IMR-90 (cell line): ENCODE results near the gene LCK. TPM values are rescaled to one million over a fixed set of nuclear protein-coding genes. Genes with fewer than 3 reads are reported as not detected.

Experiments used
- ATAC-seq: fragments of 200-7000 bp; cut with Tn5 transposase; 2 replicates; pipeline ENCODE4 v1.9.1; 2020; ENCODE audit warnings: low read depth, mild to moderate bottlenecking, moderate library complexity
- BruUV-seq: library from RNA; stranded (reverse); fragments of 400-500 nt; replicated peaks from 2 replicates; lab custom pipeline; 2021; lab: Mats Ljungman, UMichigan
- CTCF ChIA-PET: fragments of 300-600 bp; formaldehyde crosslinking; extraction: SDS; loops from one replicate; lab custom pipeline; 2021; ENCODE audit warnings: antibody characterized with exemption; lab: Yijun Ruan, JAX
- POLR2A ChIA-PET: fragments of 300-600 bp; sonication (Branson Sonifier 250); formaldehyde crosslinking; loops from one replicate; lab custom pipeline; 2022; ENCODE audit warnings: antibody characterized with exemption; ENCODE audit not compliant: unreplicated experiment; lab: Charles Lee
- DNase-seq: peaks from one replicate; pipeline ENCODE4 v3.0.0; 2013
- H2AFZ ChIP-seq: replicated peaks from 2 replicates; pipeline ENCODE3; 2013; ENCODE audit warnings: low read length, mild to moderate bottlenecking; ENCODE audit not compliant: poor library complexity
- H2AK5ac ChIP-seq: 2 replicates; pipeline ENCODE4 v1.6.1; 2013; ENCODE audit warnings: low read depth, low read length, inconsistent platforms
- H2AK9ac ChIP-seq: replicated peaks from 2 replicates; pipeline ENCODE3; 2013; ENCODE audit warnings: mild to moderate bottlenecking, low read depth, low read length, moderate library complexity; ENCODE audit not compliant: poor library complexity
- H2BK120ac ChIP-seq: 2 replicates; pipeline ENCODE4 v1.6.1; 2013; ENCODE audit warnings: low read depth, low read length, inconsistent platforms
- H2BK15ac ChIP-seq: 3 replicates; pipeline ENCODE4 v1.6.1; 2013; ENCODE audit warnings: low read depth, low read length, inconsistent platforms
- H2BK20ac ChIP-seq: 2 replicates; pipeline ENCODE4 v1.6.1; 2013; ENCODE audit warnings: low read depth, mild to moderate bottlenecking, inconsistent platforms, low read length, moderate library complexity
- H2BK5ac ChIP-seq: 2 replicates; pipeline ENCODE4 v1.6.1; 2013; ENCODE audit warnings: mild to moderate bottlenecking, low read depth, low read length, inconsistent platforms; ENCODE audit not compliant: poor library complexity, severe bottlenecking
- H3K14ac ChIP-seq: replicated peaks from 2 replicates; pipeline ENCODE4 v1.6.1; 2013; ENCODE audit warnings: low read depth, low read length, inconsistent platforms
- H3K18ac ChIP-seq: 2 replicates; pipeline ENCODE4 v1.6.1; 2013; ENCODE audit warnings: low read depth, low read length, control low read depth
- H3K23ac ChIP-seq: 2 replicates; pipeline ENCODE4 v1.6.1; 2013; ENCODE audit warnings: low read depth, low read length, inconsistent platforms
- H3K27ac ChIP-seq: 2 replicates; pipeline ENCODE4 v1.5.1; 2013; ENCODE audit warnings: mild to moderate bottlenecking, control low read depth, low read length; ENCODE audit not compliant: insufficient read depth
- H3K27me3 ChIP-seq: 2 replicates; pipeline ENCODE4 v1.6.1; 2013; ENCODE audit warnings: low read length; ENCODE audit not compliant: control insufficient read depth, insufficient read depth
- H3K36me3 ChIP-seq: 2 replicates; pipeline ENCODE4 v1.6.1; 2013; ENCODE audit warnings: low read length, mixed read lengths; ENCODE audit not compliant: control insufficient read depth, insufficient read depth
- H3K4ac ChIP-seq: 2 replicates; pipeline ENCODE4 v1.6.1; 2013; ENCODE audit warnings: low read depth, low read length, inconsistent platforms
- H3K4me1 ChIP-seq: 2 replicates; pipeline ENCODE4 v1.6.1; 2013; ENCODE audit warnings: low read length, mixed read lengths; ENCODE audit not compliant: control insufficient read depth, insufficient read depth
- H3K4me2 ChIP-seq: 2 replicates; pipeline ENCODE4 v1.6.1; 2013; ENCODE audit warnings: low read depth, mild to moderate bottlenecking, control low read depth, low read length, moderate library complexity
- H3K4me3 ChIP-seq: 2 replicates; pipeline ENCODE4 v1.5.1; 2013; ENCODE audit warnings: low read depth, mild to moderate bottlenecking, control low read depth, low read length, moderate library complexity; ENCODE audit not compliant: insufficient read depth
- H3K56ac ChIP-seq: 2 replicates; pipeline ENCODE4 v1.6.1; 2013; ENCODE audit warnings: low read length, inconsistent platforms; ENCODE audit not compliant: insufficient read depth; ENCODE audit errors: extremely low read depth
- H3K79me1 ChIP-seq, 2 experiments: 2 replicates each; pipeline ENCODE4 v1.6.1; 2013; ENCODE audit warnings: low read length in 2 of 2, inconsistent platforms in 1 of 2, low read depth in 1 of 2
- H3K9ac ChIP-seq: 2 replicates; pipeline ENCODE4 v1.6.1; 2013; ENCODE audit warnings: low read depth, low read length, control low read depth
- H3K9me1 ChIP-seq: 2 replicates; pipeline ENCODE4 v1.6.1; 2013; ENCODE audit warnings: low read length, inconsistent platforms; ENCODE audit not compliant: insufficient read depth
- H3K9me3 ChIP-seq: 2 replicates; pipeline ENCODE4 v1.6.1; 2013; ENCODE audit warnings: low read length; ENCODE audit not compliant: control insufficient read depth, insufficient read depth
- H4K20me1 ChIP-seq: 2 replicates; pipeline ENCODE4 v1.6.1; 2013; ENCODE audit warnings: low read length, inconsistent platforms; ENCODE audit not compliant: insufficient read depth
- H4K5ac ChIP-seq: 2 replicates; pipeline ENCODE4 v1.6.1; 2013; ENCODE audit warnings: mild to moderate bottlenecking, low read depth, low read length, control low read depth
- H4K8ac ChIP-seq, 2 experiments: 2 replicates each; pipeline ENCODE4 v1.6.1; 2013; ENCODE audit warnings: low read depth in 2 of 2, low read length in 2 of 2, control low read depth in 1 of 2, inconsistent platforms in 1 of 2
- H4K91ac ChIP-seq: 2 replicates; pipeline ENCODE4 v1.6.1; 2013; ENCODE audit warnings: low read depth, low read length, inconsistent platforms; ENCODE audit not compliant: insufficient read depth
- BHLHE40 ChIP-seq: fragments of 150-350 bp; IDR thresholded peaks from 2 replicates; pipeline ENCODE4 v1.6.1; 2016; ENCODE audit warnings: mild to moderate bottlenecking, low read depth, low read length
- CEBPB ChIP-seq: IDR thresholded peaks from 2 replicates; pipeline ENCODE4 v1.6.1; 2012; ENCODE audit warnings: low read depth, low read length, improper control_type of control experiment
- MAZ ChIP-seq: IDR thresholded peaks from 2 replicates; pipeline ENCODE4 v1.6.1; 2012; ENCODE audit warnings: low read depth, mild to moderate bottlenecking, low read length, improper control_type of control experiment, moderate library complexity, borderline replicate concordance
- MXI1 ChIP-seq: IDR thresholded peaks from 2 replicates; pipeline ENCODE4 v1.6.1; 2012; ENCODE audit warnings: low read depth, mild to moderate bottlenecking, low read length, moderate library complexity, borderline replicate concordance
- NFE2L2 ChIP-seq: fragments of 150-350 bp; IDR thresholded peaks from 2 replicates; pipeline ENCODE4 v1.6.1; 2016; ENCODE audit warnings: low read depth, mild to moderate bottlenecking, low read length
- POLR2A ChIP-seq: IDR thresholded peaks from 2 replicates; pipeline ENCODE4 v1.6.1; 2012; ENCODE audit warnings: mild to moderate bottlenecking, low read depth, low read length
- RAD21 ChIP-seq: IDR thresholded peaks from 2 replicates; pipeline ENCODE4 v1.6.1; 2012; ENCODE audit warnings: low read length, improper control_type of control experiment
- RCOR1 ChIP-seq: IDR thresholded peaks from 2 replicates; pipeline ENCODE4 v1.6.1; 2012; ENCODE audit warnings: mild to moderate bottlenecking, low read length, improper control_type of control experiment; ENCODE audit not compliant: insufficient replicate concordance
- WGBS, 2 experiments: methylation state at CpG; one replicate each; pipeline versions ENCODE4 v1.1.5 to v1.1.7; 2013; ENCODE audit warnings: missing lambda C conversion rate in 2 of 2; ENCODE audit not compliant: insufficient read length in 1 of 2; ENCODE audit errors: extremely low coverage in 2 of 2; 5-methylcytosine and 5-hydroxymethylcytosine counted together
- dilution Hi-C: fragments of 300-500 bp; cut with HindIII; formaldehyde crosslinking; loops from one replicate; pipeline ENCODE4 v1.14.3; 2018; ENCODE audit warnings: low sequenced_read_pairs; ENCODE audit not compliant: unreplicated experiment
- in situ Hi-C: fragments of 300-500 bp; cut with MboI; formaldehyde crosslinking; loops from 3 replicates; pipeline ENCODE4 v1.14.3; 2019; ENCODE audit warnings: low sequenced_read_pairs, inconsistent platforms, mixed read lengths
- intact Hi-C: fragments of 100-400 bp; cut with micrococcal nuclease; formaldehyde crosslinking; loops from 2 replicates; pipeline ENCODE4 v1.10.0; 2022
- polyA plus RNA-seq, 3 experiments: library from polyadenylated mRNA; depleted of rRNA; stranded (reverse); fragments of >200 nt; gene quantifications; 2 replicates each; pipeline ENCODE4 v1.2.3, GENCODE V29; 2012; ENCODE audit warnings: low replicate concordance in 1 of 3
- total RNA-seq: library from RNA; depleted of rRNA; stranded (reverse); fragments of >200 nt; gene quantifications from 2 replicates; pipeline ENCODE4 v1.2.3, GENCODE V29; 2012
- TF ChIP-seq, protein P1 (sequence below): fragments of 150-350 bp; IDR thresholded peaks from 2 replicates; pipeline ENCODE4 v1.6.1; 2017; ENCODE audit warnings: mild to moderate bottlenecking, antibody characterized with exemption, low read length, low read depth
- TF ChIP-seq, protein P2 (sequence below): conservative IDR thresholded peaks from 2 replicates; pipeline ENCODE4 v1.5.1; 2012; ENCODE audit warnings: mild to moderate bottlenecking, low read depth, low read length, improper control_type of control experiment

The LCK gene
- total and polyA plus RNA-seq, 2 of the 4 experiments (the other 2 are of a cell fraction): not detected

DNA sequence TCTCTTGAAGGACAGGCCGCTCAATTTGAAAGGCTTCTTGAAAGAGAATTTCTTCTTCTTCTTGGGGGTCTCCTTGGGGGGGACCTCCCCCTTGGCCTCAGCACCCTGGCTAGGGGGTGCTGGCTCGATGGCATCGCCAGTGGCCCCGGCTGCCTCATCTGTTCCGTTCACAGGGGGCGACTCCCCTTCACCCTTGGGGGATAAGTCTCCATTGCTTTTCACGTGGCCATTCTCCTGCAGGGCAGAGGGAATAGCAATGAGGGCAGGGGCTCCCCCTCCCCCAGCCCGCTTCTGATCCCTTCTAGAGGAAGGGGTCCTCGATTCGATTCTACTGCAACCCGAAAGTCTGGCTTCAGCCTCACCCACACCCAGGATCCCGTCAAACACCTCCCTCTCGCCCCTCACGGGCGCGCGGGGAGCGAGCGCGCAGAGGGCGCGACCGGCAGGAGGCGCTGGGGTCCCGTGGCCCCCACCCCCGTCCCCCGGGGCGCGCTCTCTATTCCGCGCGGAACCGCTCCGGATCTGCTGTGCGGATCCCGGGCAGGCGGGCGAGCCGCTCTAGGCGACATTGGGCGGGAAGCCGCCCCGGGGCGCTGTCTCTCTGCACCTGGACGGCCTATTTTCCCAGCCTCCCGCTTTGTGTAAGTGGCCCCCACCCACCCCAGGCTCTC is 83.9 kb downstream of the LCK start (continued):
- peak; percentile 67; the same call in 1 of the 2 replicates for TF ChIP-seq MXI1

DNA sequence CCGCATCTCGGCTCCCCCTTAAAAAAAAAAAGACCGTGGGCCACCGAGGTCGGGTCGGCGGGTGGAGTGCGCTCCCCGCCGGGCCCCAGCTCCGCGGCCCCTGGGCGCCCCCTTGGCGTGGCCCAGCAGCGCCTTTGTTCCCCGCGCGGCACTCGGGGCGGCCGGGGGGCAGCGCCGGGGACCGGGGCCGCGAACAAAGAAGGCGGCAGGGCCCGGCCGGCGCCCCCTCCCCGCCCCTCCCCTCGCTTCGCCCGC is 84.4 kb downstream of the LCK start:
- dilution Hi-C loops: no loop called here
- no peak for TF ChIP-seq RAD21
- no peak for TF ChIP-seq RCOR1
- TF ChIP-seq CEBPB: no peak
- TF ChIP-seq, protein P1, sequence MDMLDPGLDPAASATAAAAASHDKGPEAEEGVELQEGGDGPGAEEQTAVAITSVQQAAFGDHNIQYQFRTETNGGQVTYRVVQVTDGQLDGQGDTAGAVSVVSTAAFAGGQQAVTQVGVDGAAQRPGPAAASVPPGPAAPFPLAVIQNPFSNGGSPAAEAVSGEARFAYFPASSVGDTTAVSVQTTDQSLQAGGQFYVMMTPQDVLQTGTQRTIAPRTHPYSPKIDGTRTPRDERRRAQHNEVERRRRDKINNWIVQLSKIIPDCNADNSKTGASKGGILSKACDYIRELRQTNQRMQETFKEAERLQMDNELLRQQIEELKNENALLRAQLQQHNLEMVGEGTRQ: no peak
- TF ChIP-seq, protein P2, sequence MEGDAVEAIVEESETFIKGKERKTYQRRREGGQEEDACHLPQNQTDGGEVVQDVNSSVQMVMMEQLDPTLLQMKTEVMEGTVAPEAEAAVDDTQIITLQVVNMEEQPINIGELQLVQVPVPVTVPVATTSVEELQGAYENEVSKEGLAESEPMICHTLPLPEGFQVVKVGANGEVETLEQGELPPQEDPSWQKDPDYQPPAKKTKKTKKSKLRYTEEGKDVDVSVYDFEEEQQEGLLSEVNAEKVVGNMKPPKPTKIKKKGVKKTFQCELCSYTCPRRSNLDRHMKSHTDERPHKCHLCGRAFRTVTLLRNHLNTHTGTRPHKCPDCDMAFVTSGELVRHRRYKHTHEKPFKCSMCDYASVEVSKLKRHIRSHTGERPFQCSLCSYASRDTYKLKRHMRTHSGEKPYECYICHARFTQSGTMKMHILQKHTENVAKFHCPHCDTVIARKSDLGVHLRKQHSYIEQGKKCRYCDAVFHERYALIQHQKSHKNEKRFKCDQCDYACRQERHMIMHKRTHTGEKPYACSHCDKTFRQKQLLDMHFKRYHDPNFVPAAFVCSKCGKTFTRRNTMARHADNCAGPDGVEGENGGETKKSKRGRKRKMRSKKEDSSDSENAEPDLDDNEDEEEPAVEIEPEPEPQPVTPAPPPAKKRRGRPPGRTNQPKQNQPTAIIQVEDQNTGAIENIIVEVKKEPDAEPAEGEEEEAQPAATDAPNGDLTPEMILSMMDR: no peak
- no peak for TF ChIP-seq POLR2A
- TF ChIP-seq BHLHE40: no peak
- TF ChIP-seq NFE2L2: no peak
- no peak for TF ChIP-seq MAZ
- 0 out of 2 replicates have a peak overlapping the region, but pooled peaks have one; percentile 16 for H3K4ac ChIP-seq
- 0% methylated on average over 2 of the region's 34 CpGs; no CpG with 5 or more reads in 1 of the 2 experiments for WGBS, 2 experiments
- peaks cover 38% of the 10 kb centered on the region for H3K36me3 ChIP-seq
- intact Hi-C loops: loop anchor here (5.0 kb wide), 1 partner anchor 57 kb away; the partner anchor contains the start of gene BSDC1
- peak overlapping the region; percentile 47; the same call in 1 of the 2 replicates for H3K9ac ChIP-seq
- H3K18ac ChIP-seq: no peak overlapping the region
- ChIA-PET POLR2A (interaction anchor here (1.0 kb wide), 1 partner anchor 10 kb away, joined by 3 read pairs; no protein-coding TSS in a partner anchor), CTCF (interaction anchor here (0.7 kb wide), 1 partner anchor 70 kb away, joined by 3 read pairs; no protein-coding TSS in a partner anchor)
- H2BK120ac ChIP-seq: no peak overlapping the region
- H3K79me1 ChIP-seq: peaks cover 19 to 44% of the 10 kb centered on the region in 2 experiments; a peak in 3 of 4 replicates
- in situ Hi-C loops: no loop called here
- no peak overlapping the region for H3K23ac ChIP-seq
- H2AK5ac ChIP-seq: no peak overlapping the region
- no peak overlapping the region for H2BK5ac ChIP-seq
- H2AFZ ChIP-seq: peak overlapping the region; percentile 84
- H4K20me1 ChIP-seq: peaks cover 34% of the 10 kb centered on the region
- H3K56ac ChIP-seq: no peak overlapping the region
- no peak overlapping the region for H3K4me2 ChIP-seq
- H3K27me3 ChIP-seq: no peaks in the 10 kb centered on the region
- no peak overlapping the region for H2BK15ac ChIP-seq
- H4K8ac ChIP-seq: no peak overlapping the region
- H3K4me1 ChIP-seq: peaks cover 6% of the 10 kb centered on the region
- peak overlapping the region; percentile 42; the same call in 1 of the 2 replicates for H3K27ac ChIP-seq
- BruUV-seq: no TSS peak
- H4K5ac ChIP-seq: no peak overlapping the region
- H4K91ac ChIP-seq: no peak overlapping the region
- H2BK20ac ChIP-seq: no peak overlapping the region
- no peak overlapping the region for H3K14ac ChIP-seq
- DNase-seq (no peak), ATAC-seq (peak; percentile 6)
- H2AK9ac ChIP-seq: peak overlapping the region; percentile 97
- peak overlapping the region; percentile 85 for H3K4me3 ChIP-seq
- H3K9me3 ChIP-seq: no peaks in the 10 kb centered on the region
- H3K9me1 ChIP-seq: peaks cover 4% of the 10 kb centered on the region; the same call in 1 of the 2 replicates
